Skeletal muscle tissue (tissue), 4 donors: ENCODE data around the gene BRIX1. TPM values are rescaled to one million over a fixed set of nuclear protein-coding genes. Genes with fewer than 3 reads are reported as not detected.

ENCODE experiments used
- H3K27ac ChIP-seq: one replicate; pipeline ENCODE4 v1.7.0; 2013; ENCODE audit warnings: mild to moderate bottlenecking, low read depth, low read length, inconsistent platforms
- H3K27me3 ChIP-seq, 3 donors: one replicate each; pipeline ENCODE4 v1.7.0; 2013; ENCODE audit warnings: low read length in 3 of 3; ENCODE audit not compliant: control insufficient read depth in 3 of 3, insufficient read depth in 3 of 3
- H3K36me3 ChIP-seq, 3 donors: one replicate each; pipeline ENCODE4 v1.7.0; 2013; ENCODE audit warnings: low read length in 3 of 3; ENCODE audit not compliant: control insufficient read depth in 3 of 3, insufficient read depth in 3 of 3
- H3K4me1 ChIP-seq, 3 donors: one replicate each; pipeline ENCODE4 v1.7.0; 2013; ENCODE audit warnings: low read length in 3 of 3, mild to moderate bottlenecking in 3 of 3; ENCODE audit not compliant: control insufficient read depth in 3 of 3, insufficient read depth in 3 of 3
- H3K4me3 ChIP-seq, 3 donors: one replicate each; pipeline ENCODE4 v1.7.0; 2013; ENCODE audit warnings: low read length in 3 of 3
- H3K9ac ChIP-seq, 3 donors: one replicate each; pipeline ENCODE4 v1.7.0; 2013; ENCODE audit warnings: low read length in 3 of 3, mild to moderate bottlenecking in 3 of 3, moderate library complexity in 2 of 3, low read depth in 1 of 3
- H3K9me3 ChIP-seq, 3 donors: one replicate each; pipeline ENCODE4 v1.7.0; 2013; ENCODE audit warnings: low read length in 3 of 3; ENCODE audit not compliant: control insufficient read depth in 3 of 3
- total RNA-seq: library from RNA; depleted of rRNA; stranded (reverse); fragments of >200 nt; gene quantifications from one replicate; pipeline ENCODE4 v1.2.3, GENCODE V29; 2014
- donor health status: Osteomylitis.

BRIX1 gene
- total RNA-seq, 1 donor from 2014 or later, result 25.6 TPM

- Histone ChIP-seq H3K4me1 (no peaks in the 10 kb centered on the region), H3K36me3 (peaks cover 0 to 3% (median 0%) of the 10 kb centered on the region in 3 donors), H3K9me3 (no peaks in the 10 kb centered on the region), H3K27me3 (no peaks in the 10 kb centered on the region), H3K27ac (no peak overlapping the region), H3K9ac (no peak overlapping the region), H3K4me3 (no peak overlapping the region)
Observed at GRCh38 chr5:34891981-34892380, 23.5 kb upstream of the BRIX1 start.

GRCh38 chr5:34892414-34892813 is 23.1 kb upstream of the BRIX1 start:
- H3K4me3 ChIP-seq, result no peak overlapping the region
- H3K27me3 ChIP-seq, result no peaks in the 10 kb centered on the region
- H3K9me3 ChIP-seq, result no peaks in the 10 kb centered on the region
- no peaks in the 10 kb centered on the region for H3K4me1 ChIP-seq
- H3K36me3 ChIP-seq, result peaks cover 0 to 3% (median 0%) of the 10 kb centered on the region in 3 donors
- no peak overlapping the region for H3K27ac ChIP-seq
- H3K9ac ChIP-seq, result no peak overlapping the region

- no peak overlapping the region for H3K27ac ChIP-seq
- H3K36me3 ChIP-seq, result peaks cover 0 to 3% (median 0%) of the 10 kb centered on the region in 3 donors
- H3K9me3 ChIP-seq, result no peaks in the 10 kb centered on the region
- no peaks in the 10 kb centered on the region for H3K27me3 ChIP-seq
- H3K4me1 ChIP-seq, result no peaks in the 10 kb centered on the region
- no peak overlapping the region for H3K4me3 ChIP-seq
- no peak overlapping the region for H3K9ac ChIP-seq
Observed at GRCh38 chr5:34894716-34895115, 20.8 kb upstream of the BRIX1 start.

- no peaks in the 10 kb centered on the region for H3K4me1 ChIP-seq
- H3K9me3 ChIP-seq, result no peaks in the 10 kb centered on the region
Observed at GRCh38 chr5:34895641-34896419, 19.7 kb upstream of the BRIX1 start.

GRCh38 chr5:34897646-34898045 is 17.9 kb upstream of the BRIX1 start:
- no peaks in the 10 kb centered on the region for H3K4me1 ChIP-seq
- H3K27ac ChIP-seq, result no peak overlapping the region

More at GRCh38 chr5:34895641-34896419, 19.7 kb upstream of the BRIX1 start:
- Histone ChIP-seq H3K9ac (no peak overlapping the region), H3K36me3 (peaks cover 0 to 3% (median 0%) of the 10 kb centered on the region in 3 donors), H3K27me3 (no peaks in the 10 kb centered on the region), H3K4me3 (no peak overlapping the region), H3K27ac (no peak overlapping the region)

GRCh38 chr5:34898258-34898895 is 17.1 kb upstream of the BRIX1 start:
- Histone ChIP-seq H3K9me3 (no peaks in the 10 kb centered on the region), H3K4me3 (no peak overlapping the region), H3K27me3 (no peaks in the 10 kb centered on the region), H3K4me1 (no peaks in the 10 kb centered on the region), H3K36me3 (peaks cover 0 to 3% (median 0%) of the 10 kb centered on the region in 3 donors), H3K27ac (no peak overlapping the region), H3K9ac (no peak overlapping the region)

More at GRCh38 chr5:34897646-34898045, 17.9 kb upstream of the BRIX1 start:
- Histone ChIP-seq H3K27me3 (no peaks in the 10 kb centered on the region), H3K36me3 (peaks cover 0 to 3% (median 0%) of the 10 kb centered on the region in 3 donors), H3K9ac (no peak overlapping the region), H3K9me3 (no peaks in the 10 kb centered on the region), H3K4me3 (no peak overlapping the region)

- Histone ChIP-seq H3K4me1 (no peaks in the 10 kb centered on the region), H3K4me3 (no peak overlapping the region)
Observed at GRCh38 chr5:34899066-34899465, 16.4 kb upstream of the BRIX1 start.

GRCh38 chr5:34900652-34901051 is 14.9 kb upstream of the BRIX1 start:
- Histone ChIP-seq H3K27me3 (no peaks in the 10 kb centered on the region), H3K4me3 (no peak overlapping the region), H3K36me3 (peaks cover 0 to 5% (median 0%) of the 10 kb centered on the region in 3 donors), H3K9me3 (no peaks in the 10 kb centered on the region), H3K27ac (no peak overlapping the region), H3K4me1 (no peaks in the 10 kb centered on the region), H3K9ac (no peak overlapping the region)

More at GRCh38 chr5:34899066-34899465, 16.4 kb upstream of the BRIX1 start:
- no peak overlapping the region for H3K9ac ChIP-seq
- no peak overlapping the region for H3K27ac ChIP-seq
- H3K36me3 ChIP-seq, result peaks cover 0 to 3% (median 0%) of the 10 kb centered on the region in 3 donors
- H3K27me3 ChIP-seq, result no peaks in the 10 kb centered on the region
- no peaks in the 10 kb centered on the region for H3K9me3 ChIP-seq

GRCh38 chr5:34903260-34903659 is 12.3 kb upstream of the BRIX1 start:
- Histone ChIP-seq H3K4me3 (no peak overlapping the region), H3K9me3 (no peaks in the 10 kb centered on the region), H3K27me3 (no peaks in the 10 kb centered on the region), H3K9ac (no peak overlapping the region), H3K27ac (no peak overlapping the region), H3K36me3 (peaks cover 0 to 11% (median 3%) of the 10 kb centered on the region in 3 donors), H3K4me1 (no peaks in the 10 kb centered on the region)

GRCh38 chr5:34905564-34905963 is 9.9 kb upstream of the BRIX1 start:
- H3K9ac ChIP-seq, result no peak overlapping the region
- no peak overlapping the region for H3K4me3 ChIP-seq
- peaks cover 2 to 20% (median 19%) of the 10 kb centered on the region in 3 donors for H3K36me3 ChIP-seq
- no peaks in the 10 kb centered on the region for H3K4me1 ChIP-seq
- no peak overlapping the region for H3K27ac ChIP-seq
- no peaks in the 10 kb centered on the region for H3K9me3 ChIP-seq
- H3K27me3 ChIP-seq, result no peaks in the 10 kb centered on the region
